H1 (cell line): ENCODE results near the gene LYAR. TPM values are rescaled to one million over a fixed set of nuclear protein-coding genes. Genes with fewer than 3 reads are reported as not detected.

Source experiments
- CHD1 ChIP-seq: IDR thresholded peaks from 2 replicates; pipeline ENCODE4 v1.6.1; 2012; ENCODE audit warnings: low read depth, low read length, improper control_type of control experiment
- EP300 ChIP-seq, 2 experiments: IDR thresholded peaks; 1 replicate in 1 of 2; 2 replicates in 1 of 2; pipeline ENCODE4 v1.6.1; 2011 to 2012; ENCODE audit warnings: low read depth in 2 of 2, low read length in 2 of 2, mild to moderate bottlenecking in 2 of 2, borderline replicate concordance in 1 of 2, inconsistent platforms in 1 of 2, moderate library complexity in 1 of 2
- PHF8 ChIP-seq: fragments of 200-600 bp; sonication (generic); conservative IDR thresholded peaks from 2 replicates; pipeline ENCODE4 v1.7.1; 2012; ENCODE audit warnings: low read depth, mild to moderate bottlenecking, inconsistent platforms, low read length, moderate library complexity
- POLR2A ChIP-seq, 2 experiments: IDR thresholded peaks; 1 replicate in 1 of 2; 2 replicates in 1 of 2; pipeline ENCODE4 v1.6.1; 2011; ENCODE audit warnings: low read depth in 2 of 2, low read length in 2 of 2, mild to moderate bottlenecking in 2 of 2; ENCODE audit errors: control extremely low read depth in 1 of 2
- RAD21 ChIP-seq, 2 experiments: IDR thresholded peaks in 1 of 2; conservative IDR thresholded peaks in 1 of 2; 2 replicates each; pipeline ENCODE4 v1.6.1; 2011; ENCODE audit warnings: low read depth in 2 of 2, low read length in 2 of 2, improper control_type of control experiment in 1 of 2, inconsistent platforms in 1 of 2, mild to moderate bottlenecking in 1 of 2, moderate library complexity in 1 of 2
- RBBP5 ChIP-seq: IDR thresholded peaks from 2 replicates; pipeline ENCODE4 v1.7.1; 2012; ENCODE audit warnings: low read depth, mild to moderate bottlenecking, inconsistent platforms, low read length, moderate library complexity, borderline replicate concordance
- SP2 ChIP-seq: IDR thresholded peaks from 2 replicates; pipeline ENCODE4 v1.6.1; 2012; ENCODE audit warnings: mild to moderate bottlenecking, low read length, inconsistent platforms
- TAF1 ChIP-seq: IDR thresholded peaks from 2 replicates; pipeline ENCODE4 v1.6.1; 2011; ENCODE audit warnings: mild to moderate bottlenecking, low read depth, low read length
- ZNF274 ChIP-seq: IDR thresholded peaks from 2 replicates; pipeline ENCODE4 v1.7.0; 2012; ENCODE audit warnings: low read length, borderline replicate concordance; ENCODE audit errors: extremely low read depth
- polyA plus RNA-seq, 7 experiments: library from polyadenylated mRNA; depleted of rRNA in 3 of 7; stranded (reverse) in 5 of 7; unstranded in 2 of 7; fragments of >200 nt in 5 of 7; fragments of 200-250 nt in 2 of 7; gene quantifications; 1 replicate in 5 of 7; 2 replicates in 1 of 7; 4 replicates in 1 of 7; pipeline versions ENCODE4 v1.2.1 to v1.2.3, GENCODE V29; 2011 to 2013; ENCODE audit warnings: missing spikeins in 2 of 7, mixed read lengths in 2 of 7
- total RNA-seq: library from RNA; stranded (reverse); fragmentation: NEBNext Ultra II Directional; extraction: Animal tissue kit (Norgen Biotek cat#: 25700); gene quantifications from 2 replicates; pipeline ENCODE4 v1.2.1, GENCODE V29; 2021
- TF ChIP-seq, protein P1 (sequence below): fragments of 300-600 bp; sonication (generic); IDR thresholded peaks from 2 replicates; pipeline ENCODE4 v1.7.1; 2012; ENCODE audit warnings: low read length, moderate library complexity, mild to moderate bottlenecking, inconsistent platforms; ENCODE audit not compliant: insufficient replicate concordance
- TF ChIP-seq, protein P2 (sequence below): IDR thresholded peaks from 2 replicates; pipeline ENCODE4 v1.6.1; 2012; ENCODE audit warnings: inconsistent platforms

LYAR gene
- total and polyA plus RNA-seq, 2 of the 8 experiments (the other 6 are each of a cell fraction or from before 2014, with no cell fraction given) = 6.5 to 46.9 TPM

DNA sequence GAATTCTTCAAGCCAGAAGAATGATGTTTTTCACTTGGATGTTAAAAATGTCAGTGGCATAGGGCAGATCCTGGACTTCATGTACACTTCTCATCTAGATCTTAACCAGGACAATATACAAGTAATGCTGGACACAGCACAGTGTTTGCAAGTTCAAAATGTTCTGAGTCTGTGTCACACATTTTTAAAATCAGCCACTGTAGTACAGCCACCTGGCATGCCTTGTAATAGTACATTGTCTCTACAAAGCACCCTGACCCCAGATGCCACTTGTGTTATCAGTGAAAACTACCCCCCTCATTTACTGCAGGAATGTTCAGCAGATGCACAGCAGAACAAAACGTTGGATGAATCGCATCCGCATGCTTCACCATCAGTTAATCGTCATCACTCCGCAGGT is 12.0 kb upstream of the LYAR start (continued):
- TF ChIP-seq, protein P1, sequence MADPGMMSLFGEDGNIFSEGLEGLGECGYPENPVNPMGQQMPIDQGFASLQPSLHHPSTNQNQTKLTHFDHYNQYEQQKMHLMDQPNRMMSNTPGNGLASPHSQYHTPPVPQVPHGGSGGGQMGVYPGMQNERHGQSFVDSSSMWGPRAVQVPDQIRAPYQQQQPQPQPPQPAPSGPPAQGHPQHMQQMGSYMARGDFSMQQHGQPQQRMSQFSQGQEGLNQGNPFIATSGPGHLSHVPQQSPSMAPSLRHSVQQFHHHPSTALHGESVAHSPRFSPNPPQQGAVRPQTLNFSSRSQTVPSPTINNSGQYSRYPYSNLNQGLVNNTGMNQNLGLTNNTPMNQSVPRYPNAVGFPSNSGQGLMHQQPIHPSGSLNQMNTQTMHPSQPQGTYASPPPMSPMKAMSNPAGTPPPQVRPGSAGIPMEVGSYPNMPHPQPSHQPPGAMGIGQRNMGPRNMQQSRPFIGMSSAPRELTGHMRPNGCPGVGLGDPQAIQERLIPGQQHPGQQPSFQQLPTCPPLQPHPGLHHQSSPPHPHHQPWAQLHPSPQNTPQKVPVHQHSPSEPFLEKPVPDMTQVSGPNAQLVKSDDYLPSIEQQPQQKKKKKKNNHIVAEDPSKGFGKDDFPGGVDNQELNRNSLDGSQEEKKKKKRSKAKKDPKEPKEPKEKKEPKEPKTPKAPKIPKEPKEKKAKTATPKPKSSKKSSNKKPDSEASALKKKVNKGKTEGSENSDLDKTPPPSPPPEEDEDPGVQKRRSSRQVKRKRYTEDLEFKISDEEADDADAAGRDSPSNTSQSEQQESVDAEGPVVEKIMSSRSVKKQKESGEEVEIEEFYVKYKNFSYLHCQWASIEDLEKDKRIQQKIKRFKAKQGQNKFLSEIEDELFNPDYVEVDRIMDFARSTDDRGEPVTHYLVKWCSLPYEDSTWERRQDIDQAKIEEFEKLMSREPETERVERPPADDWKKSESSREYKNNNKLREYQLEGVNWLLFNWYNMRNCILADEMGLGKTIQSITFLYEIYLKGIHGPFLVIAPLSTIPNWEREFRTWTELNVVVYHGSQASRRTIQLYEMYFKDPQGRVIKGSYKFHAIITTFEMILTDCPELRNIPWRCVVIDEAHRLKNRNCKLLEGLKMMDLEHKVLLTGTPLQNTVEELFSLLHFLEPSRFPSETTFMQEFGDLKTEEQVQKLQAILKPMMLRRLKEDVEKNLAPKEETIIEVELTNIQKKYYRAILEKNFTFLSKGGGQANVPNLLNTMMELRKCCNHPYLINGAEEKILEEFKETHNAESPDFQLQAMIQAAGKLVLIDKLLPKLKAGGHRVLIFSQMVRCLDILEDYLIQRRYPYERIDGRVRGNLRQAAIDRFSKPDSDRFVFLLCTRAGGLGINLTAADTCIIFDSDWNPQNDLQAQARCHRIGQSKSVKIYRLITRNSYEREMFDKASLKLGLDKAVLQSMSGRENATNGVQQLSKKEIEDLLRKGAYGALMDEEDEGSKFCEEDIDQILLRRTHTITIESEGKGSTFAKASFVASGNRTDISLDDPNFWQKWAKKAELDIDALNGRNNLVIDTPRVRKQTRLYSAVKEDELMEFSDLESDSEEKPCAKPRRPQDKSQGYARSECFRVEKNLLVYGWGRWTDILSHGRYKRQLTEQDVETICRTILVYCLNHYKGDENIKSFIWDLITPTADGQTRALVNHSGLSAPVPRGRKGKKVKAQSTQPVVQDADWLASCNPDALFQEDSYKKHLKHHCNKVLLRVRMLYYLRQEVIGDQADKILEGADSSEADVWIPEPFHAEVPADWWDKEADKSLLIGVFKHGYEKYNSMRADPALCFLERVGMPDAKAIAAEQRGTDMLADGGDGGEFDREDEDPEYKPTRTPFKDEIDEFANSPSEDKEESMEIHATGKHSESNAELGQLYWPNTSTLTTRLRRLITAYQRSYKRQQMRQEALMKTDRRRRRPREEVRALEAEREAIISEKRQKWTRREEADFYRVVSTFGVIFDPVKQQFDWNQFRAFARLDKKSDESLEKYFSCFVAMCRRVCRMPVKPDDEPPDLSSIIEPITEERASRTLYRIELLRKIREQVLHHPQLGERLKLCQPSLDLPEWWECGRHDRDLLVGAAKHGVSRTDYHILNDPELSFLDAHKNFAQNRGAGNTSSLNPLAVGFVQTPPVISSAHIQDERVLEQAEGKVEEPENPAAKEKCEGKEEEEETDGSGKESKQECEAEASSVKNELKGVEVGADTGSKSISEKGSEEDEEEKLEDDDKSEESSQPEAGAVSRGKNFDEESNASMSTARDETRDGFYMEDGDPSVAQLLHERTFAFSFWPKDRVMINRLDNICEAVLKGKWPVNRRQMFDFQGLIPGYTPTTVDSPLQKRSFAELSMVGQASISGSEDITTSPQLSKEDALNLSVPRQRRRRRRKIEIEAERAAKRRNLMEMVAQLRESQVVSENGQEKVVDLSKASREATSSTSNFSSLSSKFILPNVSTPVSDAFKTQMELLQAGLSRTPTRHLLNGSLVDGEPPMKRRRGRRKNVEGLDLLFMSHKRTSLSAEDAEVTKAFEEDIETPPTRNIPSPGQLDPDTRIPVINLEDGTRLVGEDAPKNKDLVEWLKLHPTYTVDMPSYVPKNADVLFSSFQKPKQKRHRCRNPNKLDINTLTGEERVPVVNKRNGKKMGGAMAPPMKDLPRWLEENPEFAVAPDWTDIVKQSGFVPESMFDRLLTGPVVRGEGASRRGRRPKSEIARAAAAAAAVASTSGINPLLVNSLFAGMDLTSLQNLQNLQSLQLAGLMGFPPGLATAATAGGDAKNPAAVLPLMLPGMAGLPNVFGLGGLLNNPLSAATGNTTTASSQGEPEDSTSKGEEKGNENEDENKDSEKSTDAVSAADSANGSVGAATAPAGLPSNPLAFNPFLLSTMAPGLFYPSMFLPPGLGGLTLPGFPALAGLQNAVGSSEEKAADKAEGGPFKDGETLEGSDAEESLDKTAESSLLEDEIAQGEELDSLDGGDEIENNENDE = no peak
- TF ChIP-seq CHD1 (no peak), RBBP5 (no peak), EP300 (IDR thresholded peaks at IDR 0.05; ENCODE audit: borderline replicate concordance in 1 of 2, low read depth in 2 of 2, low read length in 2 of 2) (no peak), RAD21 (IDR thresholded peaks at IDR 0.05 in 1 of 2, conservative IDR thresholded peaks at IDR 0.05 in 1 of 2; ENCODE audit: low read depth in 2 of 2, low read length in 2 of 2) (no peak), SP2 (no peak), ZNF274 (no peak), TAF1 (no peak), POLR2A (IDR thresholded peaks at IDR 0.05; ENCODE audit: control extremely low read depth in 1 of 2, low read depth in 2 of 2, low read length in 2 of 2) (no peak), PHF8 (no peak)
- TF ChIP-seq, protein P2, sequence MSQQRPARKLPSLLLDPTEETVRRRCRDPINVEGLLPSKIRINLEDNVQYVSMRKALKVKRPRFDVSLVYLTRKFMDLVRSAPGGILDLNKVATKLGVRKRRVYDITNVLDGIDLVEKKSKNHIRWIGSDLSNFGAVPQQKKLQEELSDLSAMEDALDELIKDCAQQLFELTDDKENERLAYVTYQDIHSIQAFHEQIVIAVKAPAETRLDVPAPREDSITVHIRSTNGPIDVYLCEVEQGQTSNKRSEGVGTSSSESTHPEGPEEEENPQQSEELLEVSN = no peak
